ENCODE measurements around the gene MTM1. TPM values are rescaled to one million over a fixed set of nuclear protein-coding genes. Genes with fewer than 3 reads are reported as not detected.
A peak's percentile ranks its signal among the peaks of the same experiment; 100 is the strongest.

Gene MTM1
- total RNA-seq, 1 donor, result 9.8 TPM

DNA sequence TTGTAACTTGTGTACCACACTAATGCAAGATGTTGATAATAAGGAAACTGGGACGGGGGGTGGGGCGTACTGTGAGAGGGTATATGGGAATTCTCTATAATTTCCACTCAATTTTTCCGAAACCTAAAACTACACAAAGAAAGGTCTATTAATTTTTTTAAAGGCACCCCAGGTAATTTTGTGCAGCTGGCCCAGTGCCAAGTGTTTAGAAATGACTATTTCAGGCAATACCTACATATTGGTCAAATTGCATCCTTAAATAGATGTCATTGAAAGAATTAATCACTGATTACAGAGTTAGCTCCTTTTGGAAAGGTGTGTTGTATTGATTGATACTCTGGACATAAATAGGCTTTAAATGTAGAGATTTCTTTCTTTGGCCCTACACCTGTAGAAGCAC is 114.7 kb downstream of the MTM1 start:
- Histone ChIP-seq H3K4me1 (ENCODE audit: insufficient read depth, low read length) (no peaks in the 10 kb centered on the region), H2AFZ (ENCODE audit: low read length) (no peak overlapping the region), H3K36me3 (ENCODE audit: insufficient read depth, low read length) (no peaks in the 10 kb centered on the region), H3K79me2 (ENCODE audit: insufficient read depth, low read length) (no peaks in the 10 kb centered on the region), H3K9me3 (ENCODE audit: low read depth, low read length) (no peaks in the 10 kb centered on the region), H3K4me3 (ENCODE audit: insufficient read depth, low read length) (no peak overlapping the region), H4K20me1 (ENCODE audit: insufficient read depth, low read length) (no peaks in the 10 kb centered on the region), H3K27me3 (ENCODE audit: insufficient read depth, low read length) (no peaks in the 10 kb centered on the region), H3K27ac (ENCODE audit: low read depth, low read length) (no peak overlapping the region), H3K4me2 (ENCODE audit: insufficient read depth, low read length) (no peak overlapping the region)
- TF ChIP-seq, protein P1, sequence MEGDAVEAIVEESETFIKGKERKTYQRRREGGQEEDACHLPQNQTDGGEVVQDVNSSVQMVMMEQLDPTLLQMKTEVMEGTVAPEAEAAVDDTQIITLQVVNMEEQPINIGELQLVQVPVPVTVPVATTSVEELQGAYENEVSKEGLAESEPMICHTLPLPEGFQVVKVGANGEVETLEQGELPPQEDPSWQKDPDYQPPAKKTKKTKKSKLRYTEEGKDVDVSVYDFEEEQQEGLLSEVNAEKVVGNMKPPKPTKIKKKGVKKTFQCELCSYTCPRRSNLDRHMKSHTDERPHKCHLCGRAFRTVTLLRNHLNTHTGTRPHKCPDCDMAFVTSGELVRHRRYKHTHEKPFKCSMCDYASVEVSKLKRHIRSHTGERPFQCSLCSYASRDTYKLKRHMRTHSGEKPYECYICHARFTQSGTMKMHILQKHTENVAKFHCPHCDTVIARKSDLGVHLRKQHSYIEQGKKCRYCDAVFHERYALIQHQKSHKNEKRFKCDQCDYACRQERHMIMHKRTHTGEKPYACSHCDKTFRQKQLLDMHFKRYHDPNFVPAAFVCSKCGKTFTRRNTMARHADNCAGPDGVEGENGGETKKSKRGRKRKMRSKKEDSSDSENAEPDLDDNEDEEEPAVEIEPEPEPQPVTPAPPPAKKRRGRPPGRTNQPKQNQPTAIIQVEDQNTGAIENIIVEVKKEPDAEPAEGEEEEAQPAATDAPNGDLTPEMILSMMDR (IDR thresholded peaks at IDR 0.05; ENCODE audit: extremely low read depth, low read depth, low read length), result no peak
- DNase-seq (ENCODE audit: insufficient read length, low spot score, missing footprints), result no peak

DNA sequence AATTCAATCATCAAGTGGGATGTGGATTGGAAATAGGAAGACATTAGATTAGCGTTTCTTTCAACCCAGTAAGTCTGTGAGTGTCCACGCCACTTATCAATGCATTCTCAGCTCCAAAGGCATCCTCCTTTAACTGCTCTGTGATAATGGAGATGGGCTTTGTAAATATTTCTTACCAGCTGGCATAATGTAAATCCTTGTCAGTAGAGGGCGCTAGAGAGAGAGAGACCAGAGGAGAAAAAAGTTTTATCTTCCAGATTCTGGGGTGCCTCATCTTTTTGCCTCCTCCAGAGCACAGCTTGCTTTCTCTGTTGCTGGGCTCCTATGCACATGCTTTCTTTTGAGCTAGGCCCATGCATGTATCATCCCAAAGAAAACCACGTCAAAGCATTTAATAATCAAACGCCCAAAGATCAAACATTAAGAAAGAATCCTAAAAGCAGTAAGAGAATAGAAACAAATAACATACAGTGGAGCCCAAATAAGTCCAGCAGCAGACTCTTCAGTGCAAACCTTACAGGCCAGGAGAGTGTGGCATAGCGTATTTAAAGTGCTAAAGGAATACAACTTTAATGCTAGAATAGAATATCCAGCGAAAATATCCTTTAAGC is 115.2 kb downstream of the MTM1 start:
- TF ChIP-seq, protein P1 (IDR thresholded peaks at IDR 0.05; ENCODE audit: extremely low read depth, low read depth, low read length), result peak; percentile 53
- Histone ChIP-seq H3K36me3 (ENCODE audit: insufficient read depth, low read length) (no peaks in the 10 kb centered on the region), H2AFZ (ENCODE audit: low read length) (no peak overlapping the region), H4K20me1 (ENCODE audit: insufficient read depth, low read length) (no peaks in the 10 kb centered on the region), H3K27ac (ENCODE audit: low read depth, low read length) (no peak overlapping the region), H3K79me2 (ENCODE audit: insufficient read depth, low read length) (no peaks in the 10 kb centered on the region), H3K27me3 (ENCODE audit: insufficient read depth, low read length) (no peaks in the 10 kb centered on the region), H3K4me2 (ENCODE audit: insufficient read depth, low read length) (no peak overlapping the region), H3K9me3 (ENCODE audit: low read depth, low read length) (no peaks in the 10 kb centered on the region), H3K4me3 (ENCODE audit: insufficient read depth, low read length) (no peak overlapping the region), H3K4me1 (ENCODE audit: insufficient read depth, low read length) (peaks cover 5% of the 10 kb centered on the region)
- DNase-seq (ENCODE audit: insufficient read length, low spot score, missing footprints), result peak; percentile 65

DNA sequence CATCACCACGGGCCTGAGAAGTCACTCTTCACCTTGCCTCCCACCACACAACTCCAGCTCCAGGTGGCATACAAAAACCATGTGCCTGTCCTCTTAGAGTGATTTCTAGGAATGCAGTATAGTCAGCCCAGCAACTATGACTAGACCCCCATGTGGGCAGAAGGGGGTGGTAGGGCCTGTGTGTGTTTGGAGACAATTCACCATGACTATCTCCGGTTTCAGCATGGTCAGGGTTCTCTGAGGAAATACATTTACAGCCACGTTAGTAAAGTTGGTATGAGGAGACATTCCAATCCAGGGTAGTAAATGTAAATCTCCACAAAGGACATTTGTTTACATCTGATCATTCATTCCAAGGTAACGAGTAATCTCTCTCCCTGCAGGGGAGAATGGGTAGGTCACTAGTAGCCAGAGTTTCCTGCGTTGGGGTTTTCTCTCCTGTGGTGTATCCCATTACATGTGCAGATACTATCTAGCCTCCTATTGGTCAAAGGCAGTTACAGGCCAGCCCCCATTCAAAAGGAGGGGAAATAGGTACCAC is 120.6 kb downstream of the MTM1 start:
- no peak overlapping the region for H2AFZ ChIP-seq (ENCODE audit: low read length)
- H4K20me1 ChIP-seq (ENCODE audit: insufficient read depth, low read length), result no peaks in the 10 kb centered on the region
- H3K27me3 ChIP-seq (ENCODE audit: insufficient read depth, low read length), result no peaks in the 10 kb centered on the region
- no peak overlapping the region for H3K4me3 ChIP-seq (ENCODE audit: insufficient read depth, low read length)
- TF ChIP-seq, protein P1 (IDR thresholded peaks at IDR 0.05; ENCODE audit: extremely low read depth, low read depth, low read length), result no peak
- peak overlapping the region; percentile 64 for H3K27ac ChIP-seq (ENCODE audit: low read depth, low read length)
- peak; percentile 90 for DNase-seq (ENCODE audit: insufficient read length, low spot score, missing footprints)
- no peaks in the 10 kb centered on the region for H3K36me3 ChIP-seq (ENCODE audit: insufficient read depth, low read length)
- H3K4me2 ChIP-seq (ENCODE audit: insufficient read depth, low read length), result no peak overlapping the region
- peaks cover 14% of the 10 kb centered on the region for H3K9me3 ChIP-seq (ENCODE audit: low read depth, low read length)
- H3K79me2 ChIP-seq (ENCODE audit: insufficient read depth, low read length), result no peaks in the 10 kb centered on the region
- peaks cover 12% of the 10 kb centered on the region for H3K4me1 ChIP-seq (ENCODE audit: insufficient read depth, low read length)

DNA sequence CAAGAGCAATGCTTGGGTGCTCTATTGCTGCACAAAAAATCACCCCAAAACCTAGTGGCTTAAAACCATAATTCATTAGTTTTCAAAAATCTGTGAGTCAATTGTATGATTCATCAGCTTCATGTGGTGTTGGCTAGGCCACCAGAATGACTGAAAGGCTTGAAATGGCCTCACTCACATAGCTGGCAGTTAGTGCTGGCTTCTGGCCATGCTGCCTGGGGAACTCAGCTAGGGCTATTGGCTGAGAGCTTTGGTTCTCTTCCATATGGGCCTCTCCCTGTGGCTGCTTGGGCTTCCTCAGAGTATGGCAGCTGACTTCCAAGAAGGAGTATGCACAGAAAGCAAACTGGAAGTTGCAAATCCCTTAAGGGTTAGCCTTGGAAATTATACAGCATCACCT is 121.7 kb downstream of the MTM1 start:
- peaks cover 19% of the 10 kb centered on the region for H3K4me1 ChIP-seq (ENCODE audit: insufficient read depth, low read length)
- H4K20me1 ChIP-seq (ENCODE audit: insufficient read depth, low read length), result no peaks in the 10 kb centered on the region
- H3K79me2 ChIP-seq (ENCODE audit: insufficient read depth, low read length), result peaks cover 6% of the 10 kb centered on the region
- H3K4me2 ChIP-seq (ENCODE audit: insufficient read depth, low read length), result no peak overlapping the region
- H3K36me3 ChIP-seq (ENCODE audit: insufficient read depth, low read length), result no peaks in the 10 kb centered on the region
- TF ChIP-seq, protein P1 (IDR thresholded peaks at IDR 0.05; ENCODE audit: extremely low read depth, low read depth, low read length), result no peak
- H3K27ac ChIP-seq (ENCODE audit: low read depth, low read length), result peak overlapping the region; percentile 62
- peak; percentile 94 for DNase-seq (ENCODE audit: insufficient read length, low spot score, missing footprints)
- no peak overlapping the region for H2AFZ ChIP-seq (ENCODE audit: low read length)
- peaks cover 14% of the 10 kb centered on the region for H3K9me3 ChIP-seq (ENCODE audit: low read depth, low read length)
- no peak overlapping the region for H3K4me3 ChIP-seq (ENCODE audit: insufficient read depth, low read length)
- H3K27me3 ChIP-seq (ENCODE audit: insufficient read depth, low read length), result no peaks in the 10 kb centered on the region
